T-helper 17 cell (primary cell): ENCODE measurements around the gene LYZL4. TPM values are rescaled to one million over a fixed set of nuclear protein-coding genes. Genes with fewer than 3 reads are reported as not detected.

Source experiments
- ATAC-seq: fragments of 150-1000 bp; cut with Tn5 transposase; 2 replicates; pipeline ENCODE4 v1.10.0; 2021; ENCODE audit warnings: mild to moderate bottlenecking, moderate library complexity
- DNase-seq, 3 donors: peaks; one replicate each; pipeline versions ENCODE4 v3.0.0 to v3.0.0-alpha.2; 2020 to 2021
- H3K9me3 ChIP-seq: one replicate; pipeline ENCODE4 v1.7.0; 2013; ENCODE audit warnings: low read length, mild to moderate bottlenecking; ENCODE audit not compliant: control insufficient read depth, poor library complexity, severe bottlenecking
- H3K27ac Mint-ChIP-seq: one replicate; pipeline ENCODE4 v1.8.0; 2022; ENCODE audit warnings: mild to moderate bottlenecking, moderate library complexity, mixed read lengths
- H3K27me3 Mint-ChIP-seq: one replicate; pipeline ENCODE4 v1.8.0; 2022; ENCODE audit warnings: mixed read lengths
- H3K36me3 Mint-ChIP-seq: one replicate; pipeline ENCODE4 v1.8.0; 2022; ENCODE audit warnings: low read depth, mixed read lengths
- H3K4me1 Mint-ChIP-seq: one replicate; pipeline ENCODE4 v1.8.0; 2022; ENCODE audit warnings: mild to moderate bottlenecking, mixed read lengths
- H3K4me3 Mint-ChIP-seq: one replicate; pipeline ENCODE4 v1.8.0; 2022; ENCODE audit warnings: mild to moderate bottlenecking, moderate library complexity, mixed read lengths
- total RNA-seq, 4 donors: library from RNA in 2 of 4; stranded (reverse) in 2 of 4; gene quantifications; one replicate each; pipeline ENCODE4 v1.2.3 and lab custom pipeline; 2022 to 2026

The LYZL4 gene
- total RNA-seq, 2 donors from 2014 or later = not detected

DNA sequence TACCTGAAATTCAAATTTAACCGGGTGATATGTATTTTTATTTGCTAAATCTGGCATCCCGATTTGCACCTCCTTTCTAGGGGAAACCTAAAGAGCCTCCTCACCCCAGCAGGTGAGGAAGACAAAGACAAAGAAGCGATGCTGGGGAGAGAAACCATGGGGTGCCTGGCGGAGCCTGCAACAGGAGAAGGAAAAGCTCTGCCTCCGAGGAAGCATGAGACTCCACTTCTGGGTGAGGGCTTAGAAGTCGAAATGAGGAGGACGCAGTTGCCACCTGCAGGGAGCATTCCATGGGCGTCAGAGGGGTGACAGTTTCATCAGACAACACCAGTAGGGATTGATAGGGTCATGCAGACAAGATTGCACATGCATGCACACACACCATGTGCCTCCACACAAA lies 30.5 kb upstream of the LYZL4 start:
- no peaks in the 10 kb centered on the region for H3K9me3 ChIP-seq
- peaks cover 28% of the 10 kb centered on the region for H3K27me3 Mint-ChIP-seq
- DNase-seq (no peak), ATAC-seq (no peak)
- no peak overlapping the region for H3K27ac Mint-ChIP-seq
- H3K4me3 Mint-ChIP-seq = no peak overlapping the region
- H3K4me1 Mint-ChIP-seq = no peaks in the 10 kb centered on the region
- no peaks in the 10 kb centered on the region for H3K36me3 Mint-ChIP-seq

DNA sequence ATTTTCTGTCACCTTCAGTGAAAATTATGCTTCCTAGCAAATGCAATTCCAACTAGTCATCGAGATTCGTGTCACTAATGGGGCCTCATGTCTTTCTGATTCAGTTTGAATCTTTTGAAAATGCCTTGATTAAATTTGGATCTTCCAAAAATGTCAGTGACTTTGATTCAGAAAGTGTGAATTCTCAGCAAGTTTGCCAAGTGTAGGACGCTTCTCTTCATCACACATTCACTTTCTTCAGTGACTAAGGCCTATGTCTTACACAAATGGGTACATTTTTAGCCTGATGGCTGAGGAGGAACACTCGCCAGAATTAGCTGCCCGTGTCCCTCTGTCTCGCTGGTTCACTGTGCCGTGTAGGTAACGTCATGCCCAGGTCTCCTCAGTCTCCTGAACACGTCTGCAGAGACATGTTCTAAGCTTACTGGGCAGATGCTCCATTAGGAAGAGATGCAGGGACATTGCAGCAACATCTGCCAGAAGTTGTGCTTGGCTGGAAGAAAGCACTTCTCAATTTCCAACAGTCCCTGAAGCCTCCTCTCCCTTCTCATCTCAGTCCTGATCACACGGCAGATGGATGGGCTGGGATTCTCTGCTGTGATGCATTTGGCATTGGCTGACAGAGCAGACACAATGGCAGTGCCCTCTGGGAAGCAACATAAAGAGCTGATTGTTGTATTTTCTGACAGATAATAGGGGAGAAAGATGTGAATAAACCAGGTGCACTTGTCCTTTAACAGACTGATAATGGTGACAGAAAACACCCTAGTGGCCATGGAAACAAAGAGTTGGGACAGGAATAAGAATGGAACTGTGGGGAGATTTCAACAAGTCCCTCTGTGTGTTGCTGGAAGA lies 29.1 kb upstream of the LYZL4 start:
- peaks cover 26% of the 10 kb centered on the region for H3K27me3 Mint-ChIP-seq
- H3K9me3 ChIP-seq = no peaks in the 10 kb centered on the region
- DNase-seq (no peak), ATAC-seq (no peak)
- no peaks in the 10 kb centered on the region for H3K36me3 Mint-ChIP-seq
- no peak overlapping the region for H3K27ac Mint-ChIP-seq
- H3K4me1 Mint-ChIP-seq = no peaks in the 10 kb centered on the region
- no peak overlapping the region for H3K4me3 Mint-ChIP-seq

DNA sequence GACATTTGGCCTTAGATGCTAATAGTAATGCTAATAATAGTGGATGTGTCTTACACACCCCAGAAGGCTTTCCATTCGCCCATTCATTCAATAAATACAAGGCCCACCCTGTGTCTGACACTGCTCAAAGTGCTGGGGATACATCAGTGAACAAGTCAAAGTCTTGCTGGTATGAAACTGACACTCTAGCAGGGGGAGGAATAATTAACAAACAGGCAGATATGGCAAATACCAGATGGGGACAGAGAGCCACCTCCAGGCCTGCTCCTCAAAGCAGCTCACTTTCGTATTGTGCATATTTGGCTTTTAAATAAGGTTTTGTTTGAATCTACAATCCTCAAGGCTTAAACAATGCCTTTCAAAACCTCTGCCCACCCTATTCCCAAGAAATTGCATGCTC lies 28.3 kb upstream of the LYZL4 start:
- H3K36me3 Mint-ChIP-seq = peaks cover 2% of the 10 kb centered on the region
- H3K27ac Mint-ChIP-seq = no peak overlapping the region
- H3K27me3 Mint-ChIP-seq = peaks cover 20% of the 10 kb centered on the region
- H3K9me3 ChIP-seq = no peaks in the 10 kb centered on the region
- no peak for DNase-seq
- H3K4me3 Mint-ChIP-seq = no peak overlapping the region
- ATAC-seq = no peak
- H3K4me1 Mint-ChIP-seq = no peaks in the 10 kb centered on the region

DNA sequence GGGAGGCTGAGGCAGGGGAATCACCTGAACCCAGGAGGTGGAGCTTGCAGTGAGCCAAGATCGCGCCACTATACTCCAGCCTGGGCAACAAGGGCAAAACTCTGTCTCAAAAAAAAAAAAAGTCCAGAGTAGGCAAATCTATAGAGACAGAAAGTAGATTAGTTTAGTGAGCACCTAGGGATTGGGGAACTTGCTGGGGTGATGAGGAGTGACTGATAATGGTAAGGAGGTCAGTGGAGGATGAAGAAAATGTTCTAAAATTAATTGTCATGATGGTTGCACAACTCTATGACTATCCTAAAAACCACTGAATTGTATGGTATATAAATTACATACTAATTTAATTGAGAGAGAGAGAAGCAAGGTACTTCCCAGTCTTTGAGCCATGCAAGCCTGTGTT lies 27.8 kb upstream of the LYZL4 start:
- ATAC-seq (no peak), DNase-seq (no peak)
- H3K9me3 ChIP-seq = no peaks in the 10 kb centered on the region
- Mint-ChIP-seq H3K36me3 (peaks cover 2% of the 10 kb centered on the region), H3K27me3 (peaks cover 20% of the 10 kb centered on the region), H3K4me1 (no peaks in the 10 kb centered on the region), H3K4me3 (no peak overlapping the region), H3K27ac (no peak overlapping the region)

DNA sequence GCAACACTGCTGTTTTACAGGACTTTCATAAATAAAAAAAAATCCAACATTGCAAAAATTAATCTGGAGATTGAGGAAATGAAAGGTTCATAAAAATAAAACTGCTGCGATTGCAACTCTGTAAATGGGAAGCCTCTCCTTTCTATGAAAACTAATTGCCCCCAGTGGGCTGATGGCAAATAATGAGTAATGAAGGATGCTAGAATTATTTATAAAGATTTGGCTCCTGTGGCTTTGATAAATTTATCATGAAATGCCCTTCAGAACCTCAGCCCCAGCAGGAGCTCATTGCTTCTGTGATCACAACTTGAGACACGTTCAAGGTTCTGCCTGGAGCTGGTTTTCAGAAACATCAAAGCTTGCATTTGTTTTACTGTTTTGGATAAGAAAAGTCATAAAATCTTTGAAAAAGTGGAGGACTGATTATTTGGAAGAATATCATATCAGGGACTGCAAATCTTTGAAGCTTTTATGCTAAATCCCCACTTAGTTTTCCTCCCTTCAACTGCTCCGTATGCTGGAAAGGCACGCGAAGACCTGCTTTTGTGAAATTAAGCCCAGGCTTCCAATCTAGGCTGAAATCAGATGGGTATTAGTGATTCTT lies 24.5 kb upstream of the LYZL4 start:
- Mint-ChIP-seq H3K36me3 (peaks cover 2% of the 10 kb centered on the region), H3K4me3 (no peak overlapping the region), H3K27me3 (peaks cover 9% of the 10 kb centered on the region), H3K27ac (no peak overlapping the region), H3K4me1 (no peaks in the 10 kb centered on the region)
- ATAC-seq = no peak
- DNase-seq = no peak
- no peaks in the 10 kb centered on the region for H3K9me3 ChIP-seq

DNA sequence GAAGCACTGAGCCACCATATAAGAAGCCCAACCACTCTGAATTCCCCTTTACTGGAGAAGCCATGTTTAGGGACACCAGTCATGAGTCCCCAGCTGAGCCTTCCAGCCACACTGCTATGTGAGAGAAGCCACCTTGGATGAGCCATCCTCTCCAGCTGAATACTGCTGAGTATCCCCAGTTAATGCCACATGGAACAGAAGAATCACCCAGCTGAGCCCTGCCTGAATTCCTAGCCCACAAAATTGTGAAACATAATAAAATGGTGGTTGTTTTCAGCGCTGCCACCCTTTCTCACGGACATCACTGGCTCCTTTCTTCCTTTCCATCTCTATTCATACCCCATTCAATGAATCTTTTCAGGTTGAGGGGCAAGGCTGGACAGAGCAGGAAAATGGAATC lies 22.1 kb upstream of the LYZL4 start:
- Mint-ChIP-seq H3K27ac (no peak overlapping the region), H3K4me3 (no peak overlapping the region), H3K36me3 (peaks cover 2% of the 10 kb centered on the region), H3K27me3 (peaks cover 26% of the 10 kb centered on the region), H3K4me1 (no peaks in the 10 kb centered on the region)
- ATAC-seq = no peak
- DNase-seq = no peak
- no peaks in the 10 kb centered on the region for H3K9me3 ChIP-seq

DNA sequence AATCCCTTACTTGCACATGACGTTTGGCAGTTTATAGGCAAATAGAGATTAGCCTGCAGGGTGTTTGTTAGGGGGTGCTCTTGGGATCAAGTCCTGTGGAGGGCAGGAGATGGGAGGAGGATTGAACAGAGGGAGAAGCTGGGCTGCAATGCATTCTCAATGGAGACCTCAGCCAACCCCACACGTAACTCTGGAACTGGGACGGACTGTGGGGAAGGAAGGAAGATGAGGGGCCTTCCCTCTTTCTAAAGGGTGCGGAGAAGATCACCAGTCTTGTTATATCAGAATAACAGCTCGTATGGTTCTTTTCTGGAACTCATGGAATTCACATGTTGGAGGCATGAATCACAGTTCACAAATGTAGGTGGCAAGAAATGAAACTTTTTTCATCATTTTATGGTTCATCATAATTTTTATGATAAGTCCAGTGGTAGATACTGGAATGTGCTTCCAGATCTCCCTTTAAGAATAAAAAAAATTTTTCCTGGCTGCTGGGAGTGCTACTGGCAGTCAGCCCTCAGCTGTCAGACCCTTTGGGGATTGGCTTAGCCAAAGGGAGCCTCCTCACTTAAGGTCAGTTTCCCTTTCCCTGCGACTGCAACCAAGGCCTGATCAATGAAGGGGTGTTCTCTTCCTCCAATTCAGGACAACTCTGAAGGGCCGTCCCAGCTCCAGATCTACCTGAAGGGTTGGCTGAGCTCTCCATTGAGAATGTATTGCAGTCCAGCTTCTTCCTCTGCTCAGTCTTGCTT lies 20.5 kb upstream of the LYZL4 start:
- DNase-seq = no peak
- Mint-ChIP-seq H3K36me3 (peaks cover 2% of the 10 kb centered on the region), H3K4me3 (no peak overlapping the region), H3K27ac (no peak overlapping the region), H3K4me1 (no peaks in the 10 kb centered on the region), H3K27me3 (peaks cover 30% of the 10 kb centered on the region)
- ATAC-seq = no peak
- H3K9me3 ChIP-seq = no peaks in the 10 kb centered on the region

DNA sequence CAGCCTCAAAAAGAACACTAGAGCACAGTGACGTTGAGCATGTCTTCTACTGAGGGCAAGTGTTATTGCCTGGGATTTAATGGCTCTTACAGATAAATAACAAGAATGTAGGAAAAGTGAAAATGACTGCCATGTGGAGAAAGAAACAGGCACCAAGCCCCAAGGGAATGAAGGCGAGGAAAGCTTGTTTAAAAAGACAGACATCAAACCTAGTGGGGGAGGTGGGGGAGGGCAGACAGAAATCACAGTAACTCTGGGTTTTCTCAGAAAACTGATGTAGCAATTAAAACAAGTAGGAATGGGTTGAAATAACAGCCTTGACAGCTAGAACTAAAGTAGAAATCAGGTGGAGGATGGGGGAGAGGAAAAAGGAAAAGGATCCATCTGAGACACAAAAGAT lies 18.4 kb upstream of the LYZL4 start:
- H3K36me3 Mint-ChIP-seq = no peaks in the 10 kb centered on the region

DNA sequence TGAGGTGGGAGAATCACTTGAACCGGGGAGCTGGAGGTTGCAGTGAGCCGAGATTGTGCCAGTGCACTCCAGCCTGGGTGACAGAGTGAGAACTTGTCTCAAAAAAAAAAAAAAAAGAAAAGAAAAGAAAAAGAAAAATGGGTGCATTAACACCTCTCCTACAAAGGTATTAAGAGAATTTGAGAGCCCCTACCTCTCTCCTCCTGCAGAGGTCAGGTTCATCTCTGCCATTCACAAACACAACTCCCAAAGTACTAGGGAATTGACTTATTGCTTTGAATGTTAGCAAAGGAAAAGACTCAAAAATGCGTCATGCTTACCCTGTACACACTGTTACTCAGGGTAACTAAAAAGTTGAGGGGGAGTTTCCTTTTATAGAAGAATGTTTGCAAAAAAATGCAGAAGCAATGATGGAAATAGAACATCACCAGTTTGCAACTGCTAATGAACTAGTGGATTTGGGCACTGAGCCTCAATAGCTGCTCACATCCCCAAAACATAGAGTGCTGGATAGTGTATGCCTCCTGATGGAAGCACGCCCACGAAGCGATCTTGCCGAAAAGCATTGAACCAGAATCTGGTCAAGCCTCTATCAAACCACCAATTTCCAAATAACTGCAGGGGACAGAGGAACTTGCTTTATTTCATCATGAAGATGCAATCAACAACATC lies 15.5 kb upstream of the LYZL4 start:
- DNase-seq (no peak), ATAC-seq (no peak)
- Mint-ChIP-seq H3K27me3 (peaks cover 44% of the 10 kb centered on the region), H3K4me3 (no peak overlapping the region), H3K27ac (no peak overlapping the region), H3K36me3 (no peaks in the 10 kb centered on the region), H3K4me1 (no peaks in the 10 kb centered on the region)
- H3K9me3 ChIP-seq = no peaks in the 10 kb centered on the region

More for the DNA sequence above, 18.4 kb upstream of the LYZL4 start:
- H3K4me1 Mint-ChIP-seq = no peaks in the 10 kb centered on the region
- ATAC-seq (no peak), DNase-seq (no peak)
- peaks cover 37% of the 10 kb centered on the region for H3K27me3 Mint-ChIP-seq
- no peak overlapping the region for H3K27ac Mint-ChIP-seq
- no peaks in the 10 kb centered on the region for H3K9me3 ChIP-seq
- H3K4me3 Mint-ChIP-seq = no peak overlapping the region

DNA sequence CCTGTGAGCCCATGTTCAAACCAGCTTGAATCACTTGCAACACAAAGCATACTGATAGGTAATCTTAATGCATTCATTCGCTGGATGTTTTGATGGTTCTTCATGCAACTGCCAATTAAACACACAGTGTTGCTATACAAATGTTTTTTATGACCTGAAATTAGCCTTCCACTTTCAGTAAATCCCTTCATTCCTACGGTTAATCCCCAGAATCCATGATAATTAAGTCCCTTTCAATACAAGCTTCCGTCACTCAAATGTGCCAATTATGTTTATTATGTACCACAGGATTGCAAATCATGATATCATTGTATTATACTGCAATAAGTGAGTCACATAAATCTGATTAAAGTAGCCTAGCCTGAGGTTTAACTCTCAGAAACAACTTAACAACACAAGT lies 14.5 kb upstream of the LYZL4 start:
- DNase-seq = no peak
- Mint-ChIP-seq H3K4me3 (no peak overlapping the region), H3K27me3 (peaks cover 48% of the 10 kb centered on the region), H3K27ac (no peak overlapping the region), H3K4me1 (no peaks in the 10 kb centered on the region), H3K36me3 (no peaks in the 10 kb centered on the region)
- no peak for ATAC-seq
- H3K9me3 ChIP-seq = no peaks in the 10 kb centered on the region

DNA sequence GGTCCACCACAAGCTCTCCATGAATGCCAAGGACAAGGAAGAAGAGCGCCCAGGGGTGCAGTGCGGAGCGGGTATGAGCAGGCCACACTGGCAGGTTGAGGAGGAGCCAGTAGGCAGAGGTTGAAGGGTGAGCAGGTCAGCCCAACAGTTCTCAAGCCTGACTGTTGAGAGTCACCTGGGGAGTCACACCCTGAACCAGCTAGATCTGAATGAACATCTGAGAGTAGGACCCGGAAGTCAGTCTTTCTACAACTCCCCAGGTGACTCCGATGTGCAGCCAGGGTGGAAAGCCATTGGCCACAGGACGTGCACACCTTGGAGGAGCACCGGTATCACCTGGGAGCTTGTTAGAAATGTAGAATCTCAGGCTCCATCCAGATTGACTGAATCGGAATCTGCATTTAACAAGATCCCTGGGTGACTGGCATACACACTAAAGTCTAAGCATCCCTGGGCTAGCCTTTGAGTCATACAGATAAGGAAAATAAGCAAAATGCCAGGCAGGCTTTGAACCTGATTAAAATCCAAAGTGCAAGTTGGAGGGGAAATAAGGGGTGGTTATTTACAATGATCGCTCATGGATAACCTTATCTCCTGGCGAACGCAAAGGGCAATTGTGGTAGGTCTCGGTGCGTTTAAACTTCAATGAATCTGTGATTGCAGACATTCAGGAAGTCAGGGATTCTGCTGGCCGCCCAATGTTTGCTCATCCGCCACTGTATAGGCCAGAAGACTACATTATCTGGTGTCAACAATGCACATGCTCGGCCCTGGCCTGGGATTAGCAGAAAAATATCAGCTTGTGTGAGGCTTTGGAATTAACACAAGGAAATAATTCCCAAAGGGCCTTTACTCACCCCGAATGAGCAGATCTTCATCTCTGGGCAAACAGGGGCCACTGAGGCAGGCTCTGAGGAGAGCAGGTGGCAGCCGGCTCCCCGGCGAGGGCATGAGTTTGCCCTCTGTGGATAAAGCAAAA lies 11.7 kb upstream of the LYZL4 start:
- no peak for DNase-seq
- H3K36me3 Mint-ChIP-seq = no peaks in the 10 kb centered on the region
- no peak overlapping the region for H3K4me3 Mint-ChIP-seq
- no peak overlapping the region for H3K27ac Mint-ChIP-seq
- H3K27me3 Mint-ChIP-seq = peaks cover 30% of the 10 kb centered on the region
- H3K9me3 ChIP-seq = no peaks in the 10 kb centered on the region
- ATAC-seq = no peak
- H3K4me1 Mint-ChIP-seq = no peaks in the 10 kb centered on the region

DNA sequence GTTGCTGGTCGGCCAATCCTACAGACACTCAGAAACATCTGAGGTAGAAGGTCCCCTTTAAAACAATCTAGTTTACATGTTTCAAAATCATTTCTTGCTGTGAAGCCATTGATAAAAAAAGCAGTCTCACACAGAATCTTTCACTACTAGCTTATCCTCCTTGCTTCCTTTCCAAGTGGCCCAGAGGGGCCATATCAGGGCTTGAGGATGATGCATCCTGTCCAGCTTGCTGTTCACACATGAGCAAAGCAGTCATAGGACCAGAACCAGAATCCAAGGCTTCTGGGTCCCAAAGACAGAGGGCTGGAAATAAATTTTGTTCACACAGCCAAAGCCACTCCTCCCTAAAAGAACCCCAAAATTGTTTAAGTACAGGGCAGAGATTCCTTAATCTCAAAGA lies 9.2 kb upstream of the LYZL4 start:
- no peaks in the 10 kb centered on the region for H3K36me3 Mint-ChIP-seq
- no peak overlapping the region for H3K4me3 Mint-ChIP-seq
- no peaks in the 10 kb centered on the region for H3K4me1 Mint-ChIP-seq
- no peak overlapping the region for H3K27ac Mint-ChIP-seq
- no peak for DNase-seq
- no peaks in the 10 kb centered on the region for H3K9me3 ChIP-seq
- ATAC-seq = no peak
- H3K27me3 Mint-ChIP-seq = peaks cover 51% of the 10 kb centered on the region
